Measurements from ENCODE around the gene THRAP3.

THRAP3 gene

DNA sequence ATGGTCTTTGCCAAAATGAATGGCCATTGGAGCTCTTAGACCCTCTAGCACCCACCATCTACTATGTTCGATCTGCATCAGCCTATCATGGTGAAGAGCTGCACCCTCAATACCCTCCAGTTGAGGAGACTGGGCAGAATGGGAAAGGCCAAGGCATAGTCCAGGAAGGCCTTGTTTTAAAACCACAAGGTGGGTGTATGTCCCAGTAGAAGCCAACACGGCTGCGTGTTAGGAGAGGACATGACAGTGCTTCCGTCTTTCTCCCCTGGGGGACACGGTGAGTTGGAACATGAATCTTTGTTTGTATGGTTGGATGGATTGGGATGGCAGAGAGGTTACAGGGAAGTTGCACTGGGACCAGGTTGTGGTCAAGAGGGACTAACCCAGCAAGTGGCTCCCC lies 63.4 kb downstream of the THRAP3 start:
- FAIRE-seq (no peak), DNase-seq (ENCODE audit: insufficient read length, low spot score) (no peak)
- no peak for TF ChIP-seq TAF1 (IDR thresholded peaks at IDR 0.05; ENCODE audit: low read depth, low read length)
- no peak for TF ChIP-seq POLR2AphosphoS5 (IDR thresholded peaks at IDR 0.05; ENCODE audit: low read depth, low read length)
- TF ChIP-seq PAX5 (IDR thresholded peaks at IDR 0.05; ENCODE audit: insufficient read depth, low read length, severe bottlenecking) = no peak
- no peak for TF ChIP-seq SPI1 (IDR thresholded peaks at IDR 0.05; ENCODE audit: low read depth, low read length)
- no peak for TF ChIP-seq POLR2A (IDR thresholded peaks at IDR 0.05; ENCODE audit: low read depth, low read length)
- no peak for TF ChIP-seq POU2F2 (IDR thresholded peaks at IDR 0.05; ENCODE audit: low read depth, low read length)

DNA sequence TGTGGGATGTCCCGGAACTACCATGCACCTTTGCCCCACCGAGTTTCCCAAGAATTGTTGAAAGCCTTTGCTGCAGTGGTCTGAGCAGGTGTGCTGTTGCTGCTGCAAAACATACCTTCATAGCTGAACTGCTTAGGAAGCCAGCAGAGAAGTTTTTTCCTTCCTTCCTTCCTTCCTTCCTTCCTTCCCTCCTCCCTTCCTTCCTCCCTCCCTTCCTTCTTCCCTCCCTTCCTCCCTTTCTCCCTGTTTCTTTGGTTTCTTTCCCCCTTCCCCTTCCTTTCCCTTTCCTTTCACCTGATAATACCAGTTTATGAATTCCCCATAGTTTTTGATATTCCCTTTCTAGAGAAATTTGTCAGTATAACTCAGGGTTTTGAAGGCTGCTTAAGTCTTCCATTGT lies 71.1 kb downstream of the THRAP3 start:
- FAIRE-seq = no peak
- no peak for DNase-seq (ENCODE audit: insufficient read length, low spot score)
- no peak for TF ChIP-seq TAF1 (IDR thresholded peaks at IDR 0.05; ENCODE audit: low read depth, low read length)

DNA sequence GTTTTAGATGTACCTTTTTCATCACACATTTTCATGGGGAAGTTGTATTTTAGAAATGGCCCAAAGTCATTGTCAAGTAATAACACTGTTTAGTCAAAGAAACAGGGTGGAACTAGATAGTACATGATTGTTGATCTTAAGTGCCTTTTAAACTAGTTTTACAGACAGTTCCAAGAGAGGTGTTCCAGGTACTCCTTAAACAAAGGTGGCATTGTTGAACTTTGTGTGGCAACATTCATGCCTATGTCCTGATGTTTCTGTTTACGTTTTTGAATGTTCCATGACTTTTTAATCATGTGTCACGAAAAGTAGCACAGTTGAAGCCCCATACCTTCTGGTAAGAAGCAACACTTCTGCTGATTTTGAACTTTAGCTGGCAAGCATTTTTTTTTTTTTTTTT lies 72.8 kb downstream of the THRAP3 start:
- no peak for TF ChIP-seq SPI1 (IDR thresholded peaks at IDR 0.05; ENCODE audit: low read depth, low read length)
- peak; percentile 43 for FAIRE-seq
- DNase-seq (ENCODE audit: insufficient read length, low spot score) = no peak

DNA sequence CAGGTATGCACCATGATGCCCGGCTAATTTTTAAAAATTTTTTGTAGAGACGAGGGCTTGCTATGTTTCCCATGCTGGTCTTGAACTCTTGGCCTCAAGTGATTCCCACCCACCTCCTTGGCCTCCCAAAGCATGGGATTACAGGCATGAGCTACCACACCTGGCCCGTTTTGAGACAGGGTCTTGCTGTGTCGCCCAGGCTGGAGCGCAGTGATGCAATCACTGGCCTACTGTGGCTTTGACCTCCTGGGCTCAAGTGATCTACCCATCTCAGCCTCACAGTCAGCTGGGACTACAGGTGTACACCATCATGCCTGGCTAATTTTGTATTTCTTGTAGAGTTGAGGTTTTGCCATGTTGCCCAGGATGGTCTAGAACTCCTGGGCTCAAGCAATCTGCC lies 74.4 kb downstream of the THRAP3 start:
- FAIRE-seq (no peak), DNase-seq (ENCODE audit: insufficient read length, low spot score) (no peak)
- TF ChIP-seq POLR2AphosphoS5 (IDR thresholded peaks at IDR 0.05; ENCODE audit: low read depth, low read length) = no peak
- TF ChIP-seq POU2F2 (IDR thresholded peaks at IDR 0.05; ENCODE audit: low read depth, low read length) = no peak
- TF ChIP-seq PAX5 (IDR thresholded peaks at IDR 0.05; ENCODE audit: insufficient read depth, low read length, severe bottlenecking) = no peak
- no peak for TF ChIP-seq SPI1 (IDR thresholded peaks at IDR 0.05; ENCODE audit: low read depth, low read length)
- TF ChIP-seq POLR2A (IDR thresholded peaks at IDR 0.05; ENCODE audit: low read depth, low read length) = no peak

DNA sequence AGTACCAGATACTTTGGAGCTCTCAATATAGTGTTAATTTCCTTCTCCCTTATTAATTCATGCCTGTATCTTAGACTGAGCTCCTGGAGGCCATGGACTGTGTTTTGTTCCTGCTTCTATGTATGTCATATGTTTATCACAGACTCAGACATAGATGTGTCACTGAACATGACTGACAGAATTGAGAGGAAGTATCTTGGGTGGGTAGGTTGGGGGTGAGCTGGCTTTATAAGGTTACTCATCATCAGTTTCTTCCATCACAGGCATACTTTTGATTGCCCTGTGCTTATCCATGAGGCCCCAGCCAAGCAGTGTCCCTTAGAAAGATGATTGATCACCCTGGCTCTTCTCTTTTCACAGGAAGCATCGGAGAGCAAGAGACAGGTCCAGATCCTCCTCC lies 76.3 kb downstream of the THRAP3 start:
- no peak for FAIRE-seq
- TF ChIP-seq SPI1 (IDR thresholded peaks at IDR 0.05; ENCODE audit: low read depth, low read length) = no peak
- TF ChIP-seq PAX5 (IDR thresholded peaks at IDR 0.05; ENCODE audit: insufficient read depth, low read length, severe bottlenecking) = no peak
- TF ChIP-seq POLR2AphosphoS5 (IDR thresholded peaks at IDR 0.05; ENCODE audit: low read depth, low read length) = no peak
- TF ChIP-seq POU2F2 (IDR thresholded peaks at IDR 0.05; ENCODE audit: low read depth, low read length) = no peak
- TF ChIP-seq POLR2A (IDR thresholded peaks at IDR 0.05; ENCODE audit: low read depth, low read length) = no peak
- TF ChIP-seq TAF1 (IDR thresholded peaks at IDR 0.05; ENCODE audit: low read depth, low read length) = no peak
- DNase-seq (ENCODE audit: insufficient read length, low spot score) = no peak

DNA sequence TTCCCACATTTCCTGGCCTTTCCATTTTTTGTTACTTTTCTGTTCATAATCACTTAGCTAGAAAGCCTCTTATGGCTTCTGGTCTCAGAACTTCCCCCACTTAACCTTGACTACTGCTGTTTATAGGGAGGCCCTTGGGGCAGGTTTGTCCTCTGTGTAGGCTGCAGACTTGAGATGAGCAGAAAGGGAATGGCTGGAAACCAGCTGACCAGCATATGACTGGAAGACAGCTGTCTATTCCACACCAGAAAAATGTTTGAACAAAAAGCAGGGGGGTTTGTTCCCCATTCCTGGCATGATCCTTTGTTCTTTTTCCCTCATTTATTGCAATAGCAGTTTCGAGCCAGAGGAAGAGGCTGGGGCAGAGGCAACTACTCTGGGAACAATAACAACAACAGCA lies 77.0 kb downstream of the THRAP3 start:
- FAIRE-seq (no peak), DNase-seq (ENCODE audit: insufficient read length, low spot score) (no peak)
- TF ChIP-seq SPI1 (IDR thresholded peaks at IDR 0.05; ENCODE audit: low read depth, low read length) = no peak
- TF ChIP-seq PAX5 (IDR thresholded peaks at IDR 0.05; ENCODE audit: insufficient read depth, low read length, severe bottlenecking) = no peak
- no peak for TF ChIP-seq POU2F2 (IDR thresholded peaks at IDR 0.05; ENCODE audit: low read depth, low read length)
- no peak for TF ChIP-seq TAF1 (IDR thresholded peaks at IDR 0.05; ENCODE audit: low read depth, low read length)
- TF ChIP-seq POLR2AphosphoS5 (IDR thresholded peaks at IDR 0.05; ENCODE audit: low read depth, low read length) = no peak
- no peak for TF ChIP-seq POLR2A (IDR thresholded peaks at IDR 0.05; ENCODE audit: low read depth, low read length)

DNA sequence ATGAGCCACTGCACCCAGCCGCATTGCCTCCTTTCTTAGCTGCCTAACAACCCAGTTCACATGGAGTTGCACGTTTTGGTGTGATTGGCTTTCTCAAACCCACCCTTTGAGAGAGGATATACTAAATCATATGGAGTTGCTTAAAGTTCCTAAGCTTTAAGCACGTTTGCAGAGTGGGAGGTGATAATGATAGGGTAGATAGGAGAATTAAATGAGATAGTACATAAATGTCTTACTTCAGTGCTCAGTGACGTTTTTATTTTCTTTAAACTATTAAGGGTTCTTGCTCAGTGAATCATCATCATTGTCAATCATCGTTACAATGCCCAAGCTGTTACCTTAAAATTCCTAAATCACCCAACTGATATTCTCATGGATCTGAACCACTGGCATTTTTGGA lies 79.0 kb downstream of the THRAP3 start:
- TF ChIP-seq POLR2A (IDR thresholded peaks at IDR 0.05; ENCODE audit: low read depth, low read length) (no peak), POU2F2 (IDR thresholded peaks at IDR 0.05; ENCODE audit: low read depth, low read length) (no peak), TAF1 (IDR thresholded peaks at IDR 0.05; ENCODE audit: low read depth, low read length) (no peak), SPI1 (IDR thresholded peaks at IDR 0.05; ENCODE audit: low read depth, low read length) (no peak), POLR2AphosphoS5 (IDR thresholded peaks at IDR 0.05; ENCODE audit: low read depth, low read length) (no peak), PAX5 (IDR thresholded peaks at IDR 0.05; ENCODE audit: insufficient read depth, low read length, severe bottlenecking) (no peak)
- DNase-seq (ENCODE audit: insufficient read length, low spot score) = no peak
- no peak for FAIRE-seq

DNA sequence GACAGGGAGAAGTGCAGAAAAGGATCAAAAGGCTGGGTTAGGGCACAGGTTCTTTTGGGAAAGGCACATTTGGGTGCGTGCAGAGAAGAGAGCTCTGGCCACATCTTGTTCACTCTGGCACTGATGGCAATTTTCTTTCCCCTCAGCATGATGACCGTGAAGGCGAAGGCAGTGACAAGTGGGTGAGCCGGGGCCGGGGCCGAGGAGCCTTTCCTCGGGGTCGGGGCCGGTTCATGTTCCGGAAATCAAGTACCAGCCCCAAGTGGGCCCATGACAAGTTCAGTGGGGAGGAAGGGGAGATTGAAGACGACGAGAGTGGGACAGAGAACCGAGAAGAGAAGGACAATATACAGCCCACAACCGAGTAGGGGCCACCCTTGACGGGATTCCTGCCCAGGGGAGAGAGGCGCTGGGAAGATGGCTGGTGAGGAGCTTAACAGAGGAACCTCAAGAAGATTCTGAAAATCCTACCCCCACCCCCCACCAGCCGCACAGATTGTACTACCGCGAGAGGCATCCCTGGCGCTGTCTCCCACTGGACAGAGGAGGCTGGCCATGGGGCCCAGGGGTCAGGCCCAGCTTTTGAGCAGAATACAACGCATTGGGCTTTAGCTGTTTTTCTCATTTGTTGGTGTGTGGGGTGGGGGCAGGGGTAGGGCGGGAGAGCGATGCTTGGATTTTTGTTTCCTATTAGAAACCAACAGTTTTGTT lies 79.6 kb downstream of the THRAP3 start:
- TF ChIP-seq POU2F2 (IDR thresholded peaks at IDR 0.05; ENCODE audit: low read depth, low read length) (no peak), PAX5 (IDR thresholded peaks at IDR 0.05; ENCODE audit: insufficient read depth, low read length, severe bottlenecking) (no peak), POLR2A (IDR thresholded peaks at IDR 0.05; ENCODE audit: low read depth, low read length) (no peak), TAF1 (IDR thresholded peaks at IDR 0.05; ENCODE audit: low read depth, low read length) (no peak), SPI1 (IDR thresholded peaks at IDR 0.05; ENCODE audit: low read depth, low read length) (no peak), POLR2AphosphoS5 (IDR thresholded peaks at IDR 0.05; ENCODE audit: low read depth, low read length) (no peak)
- DNase-seq (ENCODE audit: insufficient read length, low spot score) (no peak), FAIRE-seq (no peak)

DNA sequence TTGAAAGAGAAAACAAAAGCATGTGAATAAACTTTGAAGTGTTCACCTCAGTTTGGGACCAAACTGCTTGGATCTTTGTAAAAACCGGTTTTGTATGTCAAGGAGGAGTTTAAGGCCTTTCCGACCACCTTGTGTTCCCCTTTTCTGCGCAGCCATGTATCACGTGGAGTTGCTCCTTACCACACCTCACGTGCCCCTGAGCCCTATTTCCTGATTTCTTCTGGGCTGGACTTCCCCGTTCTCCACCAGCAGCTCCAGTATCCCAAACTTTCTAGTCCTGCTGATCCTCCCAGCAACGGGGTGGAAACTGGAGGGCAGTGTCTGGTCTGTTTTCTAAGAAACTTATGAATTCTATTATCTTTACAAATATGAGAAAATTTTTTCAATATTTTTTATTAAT lies 80.3 kb downstream of the THRAP3 start:
- TF ChIP-seq TAF1 (IDR thresholded peaks at IDR 0.05; ENCODE audit: low read depth, low read length) (no peak), SPI1 (IDR thresholded peaks at IDR 0.05; ENCODE audit: low read depth, low read length) (peak; percentile 54)
- peak; percentile 74 for FAIRE-seq
- no peak for DNase-seq (ENCODE audit: insufficient read length, low spot score)

DNA sequence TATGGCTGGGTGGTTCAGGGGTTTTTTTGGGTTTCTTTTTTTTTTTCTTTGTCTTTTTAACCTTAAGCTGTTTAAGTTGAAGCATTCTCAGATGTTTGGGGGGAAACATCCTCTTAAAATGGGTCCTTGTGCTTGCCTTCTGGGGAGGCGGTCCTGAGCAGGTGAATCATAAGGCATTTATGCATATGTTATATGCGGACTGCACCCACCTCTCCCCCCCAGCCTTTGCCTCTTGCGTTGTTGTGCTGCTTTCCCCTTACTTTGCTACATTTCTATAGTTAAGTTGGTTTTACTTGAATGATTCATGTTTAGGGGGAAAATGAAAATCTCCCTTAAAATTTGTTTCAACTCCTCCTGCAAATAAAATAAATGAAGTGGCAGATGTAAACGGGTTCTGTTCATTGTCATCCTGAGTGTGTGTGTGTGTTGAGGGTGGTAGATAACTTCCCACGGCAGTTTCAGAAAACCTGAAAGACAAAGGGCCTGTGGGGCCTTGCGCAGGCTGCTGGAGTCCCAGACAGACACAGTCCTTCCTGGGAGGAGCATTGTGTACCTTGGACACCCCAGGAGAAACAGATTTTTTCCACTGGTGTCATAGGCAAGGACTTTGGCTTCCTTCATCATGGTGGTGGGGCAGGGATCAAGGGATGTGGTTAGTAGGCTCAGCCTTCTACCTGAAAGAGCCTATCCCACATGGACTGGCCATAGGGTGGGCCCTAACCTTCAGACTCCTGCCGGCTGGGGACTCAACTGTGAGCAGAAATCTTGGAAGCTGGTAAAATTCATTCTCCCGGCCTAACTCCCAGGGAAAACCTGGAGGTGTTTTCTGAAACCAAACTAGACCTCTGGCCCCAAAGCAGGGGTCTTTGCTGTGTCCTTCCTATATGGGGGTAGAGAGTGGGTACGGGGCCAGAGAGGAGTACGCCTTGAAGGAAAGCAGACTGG lies 81.0 kb downstream of the THRAP3 start:
- peak; percentile 74 for FAIRE-seq
- DNase-seq (ENCODE audit: insufficient read length, low spot score) = no peak
- TF ChIP-seq POLR2AphosphoS5 (IDR thresholded peaks at IDR 0.05; ENCODE audit: low read depth, low read length) = no peak
- TF ChIP-seq POLR2A (IDR thresholded peaks at IDR 0.05; ENCODE audit: low read depth, low read length) = no peak
- TF ChIP-seq POU2F2 (IDR thresholded peaks at IDR 0.05; ENCODE audit: low read depth, low read length) = no peak
- no peak for TF ChIP-seq PAX5 (IDR thresholded peaks at IDR 0.05; ENCODE audit: insufficient read depth, low read length, severe bottlenecking)
- no peak for TF ChIP-seq SPI1 (IDR thresholded peaks at IDR 0.05; ENCODE audit: low read depth, low read length)
- no peak for TF ChIP-seq TAF1 (IDR thresholded peaks at IDR 0.05; ENCODE audit: low read depth, low read length)

Measured in GM12891 (cell line).